HG03460 (cell line): Measurements from ENCODE around the gene ERN2.
"Not testable (repeated sequence)": the region's sequence is repeated elsewhere in the genome, so short reads cannot be mapped to it uniquely, and the experiment has no call there.

Experiments
- ATAC-seq: cut with Tn5 transposase; IDR thresholded peaks from one replicate; pipeline ENCODE4 v1.9.1; 2021; ENCODE audit not compliant: unreplicated experiment

ERN2 gene

DNA sequence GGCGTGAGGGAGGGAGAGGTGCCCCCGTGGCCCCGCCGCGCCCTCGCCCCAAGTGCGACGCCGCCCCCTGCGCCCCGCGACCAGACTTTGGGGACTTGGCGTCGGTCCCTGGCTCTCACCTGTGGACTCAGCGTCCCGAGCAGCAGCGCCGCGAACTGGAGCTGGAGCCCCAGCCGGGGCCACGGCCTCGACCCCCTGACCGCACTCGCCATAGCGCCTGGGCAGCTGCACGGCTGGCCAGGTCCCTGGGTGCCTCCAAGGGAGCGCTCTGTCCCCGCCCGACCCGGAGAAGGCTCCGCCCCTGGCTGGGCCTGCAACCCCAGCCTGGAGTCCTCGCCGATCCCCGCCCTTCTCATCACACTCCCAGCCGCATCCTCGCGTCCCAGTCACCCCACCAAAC is at the start of gene ERN2:
Gene ERN2 (minus strand): TSS at position 247 of the 400 bp plus-strand sequence. CDS start 35 bp downstream, at position 212.
- ATAC-seq, result no peak

DNA sequence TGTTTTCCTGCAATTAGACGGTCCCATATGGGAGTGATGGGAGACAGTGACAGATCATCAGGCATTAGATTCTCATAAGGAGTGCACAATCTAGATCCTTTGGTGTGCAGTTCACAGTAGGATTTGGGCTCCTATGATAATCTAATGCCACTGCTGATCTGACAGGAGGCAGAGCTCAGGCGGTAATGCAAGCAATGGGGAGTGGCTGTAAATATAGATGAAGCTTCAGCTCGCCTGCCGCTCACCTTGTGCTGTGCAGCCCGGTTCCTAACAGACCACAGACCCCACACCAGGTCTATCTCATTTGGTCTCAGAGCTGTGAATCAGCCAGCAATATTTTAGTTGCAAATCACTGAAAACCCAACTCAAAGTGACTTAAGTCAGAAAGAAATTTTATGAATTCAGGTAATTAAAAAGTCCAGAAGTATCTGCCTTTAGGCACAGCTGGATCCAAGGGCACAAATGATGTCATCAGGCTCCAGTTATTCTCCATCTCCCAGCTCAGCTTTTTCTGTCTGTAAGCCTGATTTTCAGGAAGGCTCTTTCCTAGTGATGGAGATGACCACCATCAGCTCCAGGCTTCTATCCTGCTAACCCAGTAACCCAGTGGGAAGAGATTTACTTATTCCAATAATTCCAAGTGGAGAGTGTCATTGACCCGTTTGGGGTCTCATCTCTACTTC is 45.1 kb upstream of the ERN2 start:
- no peak for ATAC-seq

- ATAC-seq, result no peak
Observed at GRCh38 chr16:23757116-23757515, 44.1 kb upstream of the ERN2 start.

DNA sequence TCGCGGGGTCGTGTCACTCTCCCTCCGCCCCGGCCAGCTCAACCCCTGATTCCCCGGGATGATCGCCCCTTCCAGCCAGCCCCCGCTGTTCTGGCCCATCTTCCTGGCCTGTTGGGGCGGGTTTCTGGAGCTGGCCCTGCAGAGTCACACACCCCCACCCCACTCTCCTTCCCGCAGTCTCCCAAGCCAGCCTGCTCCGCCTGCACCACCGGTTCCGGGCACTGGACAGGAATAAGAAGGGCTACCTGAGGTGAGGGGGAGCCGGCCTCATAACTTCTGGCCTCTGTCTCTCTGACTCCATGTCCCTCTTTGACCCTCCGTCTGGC is 42.4 kb upstream of the ERN2 start:
- ATAC-seq, result no peak

DNA sequence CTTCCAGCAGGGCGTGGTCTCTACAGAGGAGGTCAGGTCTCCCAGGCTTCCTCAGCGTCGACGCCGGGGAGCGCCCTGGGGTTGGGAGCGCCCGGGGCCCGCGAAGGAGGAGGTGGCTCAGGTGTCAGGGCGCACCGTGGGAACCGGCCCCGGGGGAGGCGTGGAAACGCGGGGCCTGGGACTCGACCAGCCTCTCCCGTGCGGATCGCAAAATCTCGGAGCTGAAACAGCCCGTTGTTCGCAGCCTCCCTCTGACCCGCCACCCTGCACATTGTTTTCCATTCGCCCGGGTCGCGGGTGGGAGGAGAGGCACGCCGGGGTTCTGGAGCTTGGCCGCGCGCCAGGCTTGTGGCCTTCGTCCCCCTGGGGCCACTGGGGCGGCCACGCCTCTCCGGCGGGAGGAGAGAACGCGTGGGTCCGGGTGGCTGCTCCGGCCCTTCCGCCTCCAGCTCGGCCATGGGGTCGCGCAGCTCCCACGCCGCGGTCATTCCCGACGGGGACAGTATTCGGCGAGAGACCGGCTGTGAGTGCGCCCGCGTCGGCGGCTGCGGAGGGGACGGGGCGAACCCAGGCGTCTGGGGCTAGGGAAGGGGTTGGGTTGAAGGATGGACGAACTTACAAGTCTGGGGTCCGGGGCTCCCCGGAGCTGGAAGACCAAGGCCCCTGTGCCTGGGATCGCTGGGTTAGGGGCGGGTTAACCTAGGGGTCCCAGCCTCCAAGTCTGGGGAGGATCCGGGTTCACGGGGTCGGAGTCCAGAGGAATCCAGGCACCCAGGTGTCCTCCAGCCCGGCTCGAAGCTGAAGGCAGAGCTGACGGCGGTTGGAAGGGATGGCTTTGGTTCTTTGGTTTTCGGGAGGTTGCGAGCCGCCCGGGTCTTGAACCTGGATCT is 41.8 kb upstream of the ERN2 start, which contains the start of gene CHP2:
Gene CHP2 (plus strand): TSS at position 433 of the 890 bp plus-strand sequence. CDS start 24 bp downstream, at position 457.
- ATAC-seq, result no peak

DNA sequence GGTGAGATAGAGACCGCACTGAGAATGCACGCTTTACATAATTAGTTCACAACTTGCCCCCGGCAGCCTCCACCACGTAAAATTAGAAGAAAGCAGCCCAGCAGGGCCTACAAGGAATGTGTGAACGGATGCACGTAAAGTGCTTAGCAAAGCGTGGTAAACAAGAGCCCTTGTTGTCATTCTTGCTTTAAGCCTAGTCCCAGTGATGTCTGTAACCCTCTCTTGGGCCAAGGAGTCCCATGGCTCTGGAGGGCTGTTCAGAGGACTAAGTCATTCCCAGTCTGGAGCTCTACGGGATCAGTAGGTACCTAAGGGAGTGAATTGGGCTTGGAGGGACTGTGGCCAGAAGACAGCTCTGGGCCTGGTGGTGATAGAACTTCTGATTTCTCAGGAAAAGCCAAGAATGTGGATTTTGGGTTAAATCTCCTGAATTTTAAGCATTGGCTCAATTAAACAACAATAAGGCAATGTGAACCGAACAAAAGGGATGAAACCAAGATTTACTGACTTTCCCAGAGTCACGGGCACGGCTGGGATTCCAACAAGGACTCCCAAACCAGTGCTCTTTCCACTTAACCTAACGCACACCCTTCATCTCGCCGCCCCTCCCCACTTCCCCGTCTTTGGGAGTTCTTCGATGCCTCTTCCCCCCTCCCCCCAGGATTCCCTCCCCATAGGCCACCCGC is 41.0 kb upstream of the ERN2 start:
- no peak for ATAC-seq

- not testable (repeated sequence) for ATAC-seq
Observed at GRCh38 chr16:23751053-23751452, 38.0 kb upstream of the ERN2 start.

- ATAC-seq, result no peak
Observed at GRCh38 chr16:23748630-23749029, 35.6 kb upstream of the ERN2 start.

DNA sequence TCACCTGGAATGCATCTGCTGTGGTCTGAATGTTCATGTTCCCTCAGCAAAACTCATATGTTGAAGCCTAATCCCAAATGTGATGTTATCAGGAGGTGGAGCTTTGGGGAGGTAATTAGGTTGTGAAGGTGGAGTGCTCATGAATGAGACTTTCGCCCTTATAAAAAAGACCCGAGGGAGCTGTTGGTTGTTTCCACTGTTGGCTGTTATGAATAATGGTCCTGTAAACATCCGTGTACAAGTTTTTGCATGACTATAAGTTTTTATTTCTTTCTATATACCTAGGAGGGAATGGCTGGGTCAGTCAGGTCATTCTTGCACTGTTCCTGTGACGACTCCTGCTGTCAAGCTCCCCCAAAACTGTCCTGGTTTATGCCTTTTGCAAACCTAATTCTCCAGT is 32.2 kb upstream of the ERN2 start:
- ATAC-seq, result no peak

GRCh38 chr16:23742766-23743165 is 29.7 kb upstream of the ERN2 start:
- no peak for ATAC-seq

DNA sequence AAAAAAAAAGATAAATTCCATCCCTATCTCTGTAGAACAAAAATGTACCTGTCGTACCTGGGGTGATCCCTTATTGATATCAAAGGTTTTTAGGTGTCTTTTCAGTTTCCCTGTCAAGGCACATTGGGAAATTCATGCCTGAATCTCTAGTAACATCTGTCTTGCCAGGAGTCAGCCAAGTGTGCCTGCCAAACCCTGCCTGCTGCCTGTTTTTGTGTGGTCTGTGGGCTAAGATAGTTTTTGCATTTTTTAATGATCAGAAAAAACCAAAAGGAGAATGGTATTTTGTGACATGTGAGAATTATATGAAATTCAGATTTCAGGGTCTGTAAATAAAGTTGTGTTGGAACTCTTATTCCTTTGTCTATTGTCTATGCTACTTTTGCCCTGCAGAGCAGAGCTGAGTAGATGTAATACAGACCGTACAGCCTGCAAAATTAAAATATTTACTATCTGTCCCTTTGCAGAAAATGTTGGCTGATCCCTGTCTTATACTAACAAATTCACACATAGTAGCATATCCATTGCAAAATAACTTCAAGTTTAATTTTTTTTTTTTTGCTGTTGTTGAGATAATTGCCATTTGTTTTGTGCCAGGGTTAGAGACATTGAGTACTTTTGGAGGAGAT is 28.8 kb upstream of the ERN2 start:
- no peak for ATAC-seq

- ATAC-seq, result no peak
Observed at GRCh38 chr16:23739516-23739915, 26.5 kb upstream of the ERN2 start.

DNA sequence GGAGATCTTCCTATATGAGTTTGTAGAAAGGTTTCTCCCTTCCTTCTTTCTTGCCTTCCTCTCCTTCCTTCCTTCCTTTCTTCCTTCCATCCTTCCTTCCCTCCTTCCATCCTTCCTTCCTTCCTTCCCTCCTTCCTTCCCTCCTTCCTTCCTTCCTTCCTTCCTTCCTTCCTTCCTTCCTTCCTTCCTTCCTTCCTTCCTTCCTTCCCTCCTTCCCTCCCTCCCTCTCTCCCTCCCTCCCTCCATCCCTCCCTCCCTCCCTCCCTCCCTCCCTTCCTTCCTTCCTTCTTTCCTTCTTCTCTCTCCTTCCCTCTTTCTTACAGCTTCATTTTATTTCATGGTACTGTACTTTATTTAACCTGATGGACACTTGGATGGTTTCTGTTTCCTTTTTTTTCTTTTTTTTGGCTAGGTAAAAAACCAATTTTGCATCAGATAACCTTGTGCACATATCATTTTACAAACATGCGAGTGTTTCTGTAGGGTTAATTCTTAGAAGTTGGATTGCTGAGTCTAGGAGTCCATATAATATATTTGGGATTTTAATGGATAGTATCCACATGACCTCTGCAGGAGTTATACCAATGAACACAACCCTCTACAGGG is 24.5 kb upstream of the ERN2 start:
- not testable (repeated sequence) for ATAC-seq

DNA sequence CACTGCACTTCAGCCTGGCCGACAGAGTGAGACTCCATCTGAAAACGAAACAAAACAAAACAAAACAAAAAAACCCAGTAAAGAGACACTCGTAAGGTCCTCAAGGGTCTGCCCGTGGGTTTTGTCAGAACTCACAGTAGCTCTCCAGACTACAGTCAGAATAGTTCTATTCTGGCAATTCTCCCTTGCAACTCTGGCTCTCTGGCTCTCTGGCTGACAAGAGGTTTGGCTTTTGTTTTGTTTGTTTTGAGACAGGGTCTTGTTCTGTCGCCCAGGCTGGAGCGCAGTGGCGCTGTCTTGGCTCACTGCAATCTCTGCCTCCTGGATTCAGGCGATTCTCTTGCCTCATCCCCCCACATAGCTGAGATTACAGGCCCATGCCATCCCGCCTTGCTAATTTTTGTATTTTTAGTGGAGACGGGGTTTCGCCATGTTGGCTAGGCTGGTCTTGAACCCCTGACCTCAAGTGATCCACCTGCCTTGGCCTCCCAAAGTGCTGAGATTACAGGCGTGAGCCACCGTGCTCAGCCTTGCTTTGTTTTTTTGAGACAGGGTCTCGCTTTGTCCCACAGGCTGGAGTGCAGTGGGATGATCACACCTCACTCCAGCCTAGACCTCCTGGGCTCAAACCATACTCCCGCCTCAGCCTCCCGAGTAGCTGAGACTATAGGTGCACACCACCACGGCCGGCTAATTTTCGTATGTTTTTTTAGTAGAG is 21.3 kb upstream of the ERN2 start:
- ATAC-seq, result no peak

DNA sequence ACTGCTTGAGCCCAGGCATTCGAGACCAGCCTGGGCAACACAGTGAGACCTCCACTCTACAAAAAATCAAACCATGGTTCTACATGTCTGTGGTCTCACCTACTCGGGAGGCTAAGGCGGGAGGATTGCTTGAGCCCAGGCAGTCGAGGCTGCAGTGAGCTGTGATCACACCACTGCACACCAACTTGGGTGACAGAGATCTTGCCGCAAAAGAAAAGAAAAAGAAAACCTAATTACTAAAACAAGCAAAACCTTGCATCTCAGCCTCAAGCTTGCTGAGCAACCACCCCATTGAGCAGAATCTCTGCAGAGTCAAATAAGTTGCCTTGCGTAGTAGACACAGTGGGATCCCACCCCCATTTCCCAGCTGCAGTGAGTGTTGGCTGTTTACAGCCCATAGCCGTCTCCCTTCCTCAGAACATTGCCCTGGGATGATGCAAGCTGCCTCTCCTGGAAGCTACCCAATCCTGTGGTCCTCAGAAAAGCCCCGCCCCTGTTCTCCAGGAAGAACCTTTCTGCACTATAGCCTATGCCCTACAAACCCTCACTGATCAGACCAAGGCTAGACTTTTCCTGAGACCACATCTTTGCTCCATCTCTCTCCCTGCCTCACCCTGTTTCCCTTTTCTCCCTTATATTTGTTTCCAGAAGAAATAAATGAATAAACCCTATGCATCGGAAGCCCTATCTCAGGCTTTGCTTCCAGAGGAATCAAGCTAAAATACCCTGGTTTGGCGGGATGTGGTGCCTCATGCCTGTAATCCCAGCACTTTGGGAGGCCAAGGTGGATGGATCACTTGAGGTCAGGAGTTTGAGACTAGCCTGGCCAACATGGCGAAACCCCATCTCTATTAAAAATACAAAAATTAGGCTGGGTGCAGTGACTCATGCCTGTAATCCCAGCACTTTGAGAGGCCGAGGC is 16.7 kb upstream of the ERN2 start:
- ATAC-seq, result no peak

DNA sequence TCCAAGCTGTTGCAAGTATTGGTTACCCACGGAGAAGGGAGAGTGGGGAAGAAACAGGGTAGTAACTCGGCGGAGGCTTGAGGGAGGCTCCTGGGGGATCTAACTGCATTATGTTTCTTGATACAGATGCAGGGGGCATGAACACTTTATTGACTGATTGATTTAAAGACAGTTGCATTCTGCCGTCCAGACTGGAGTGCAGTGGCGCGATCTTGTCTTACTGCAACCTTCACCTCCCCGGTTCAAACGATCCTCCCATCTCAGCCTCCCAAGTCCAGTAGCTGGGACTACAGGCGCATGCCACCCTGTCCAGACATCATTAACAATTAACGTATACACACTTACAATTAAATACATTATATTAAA is 15.1 kb upstream of the ERN2 start:
- no peak for ATAC-seq

DNA sequence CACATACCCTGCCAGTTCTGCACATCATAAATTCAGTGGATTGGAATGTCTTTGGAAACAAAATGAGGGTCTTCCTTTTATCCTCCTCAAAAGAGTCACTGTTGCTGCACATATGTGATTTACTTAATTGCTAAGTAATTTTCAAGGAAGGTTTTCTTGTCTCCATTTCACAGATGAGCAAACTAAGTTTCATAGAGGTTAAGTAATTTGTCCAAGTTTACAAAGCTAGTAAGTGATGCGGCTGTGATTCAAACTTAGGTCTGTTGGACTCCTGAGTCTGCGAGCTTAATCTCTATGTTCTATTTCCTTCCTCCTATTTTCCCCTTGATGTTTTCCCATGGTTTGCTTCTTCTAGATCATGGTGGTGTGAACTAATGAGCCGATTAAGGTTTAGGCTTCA is 13.7 kb upstream of the ERN2 start:
- ATAC-seq, result no peak

- no peak for ATAC-seq
Observed at GRCh38 chr16:23724785-23725131, 11.7 kb upstream of the ERN2 start.

DNA sequence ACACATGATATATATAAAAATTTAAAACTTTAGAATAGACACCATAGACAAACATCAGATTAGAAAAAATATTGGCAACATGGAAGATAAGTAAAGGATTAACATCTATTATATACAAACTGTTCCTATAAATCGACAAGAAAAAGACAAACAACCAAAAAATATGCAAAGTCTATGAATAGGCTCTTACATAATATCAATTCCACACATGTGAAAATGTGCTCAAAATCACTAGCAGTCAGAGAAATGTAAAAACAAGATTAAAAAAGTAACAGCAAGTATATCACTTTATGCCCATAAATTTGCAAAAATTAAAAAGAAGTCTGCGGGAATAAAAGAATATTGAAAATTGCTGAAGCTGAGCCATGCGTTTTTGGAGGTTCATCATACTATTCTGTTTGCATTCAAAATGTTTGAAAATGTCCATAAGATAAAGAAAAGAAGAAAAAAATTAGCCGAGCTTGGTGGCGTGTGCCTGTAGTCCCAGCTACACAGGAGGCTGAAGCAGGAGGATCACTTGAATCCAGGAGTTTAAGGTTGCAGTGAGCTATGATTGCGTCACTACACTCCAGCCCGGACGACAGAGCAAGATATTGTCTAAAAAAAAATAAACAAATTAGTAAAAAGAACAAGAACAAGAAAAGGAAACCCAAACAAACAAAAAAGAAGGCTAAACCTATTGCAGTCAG is 11.2 kb upstream of the ERN2 start:
- ATAC-seq, result no peak
